CD4-positive, alpha-beta T cell treated with Interleukin-10 for 1 hour (primary cell): ENCODE data around the gene PPY.
"Not testable (repeated sequence)": the region's sequence is repeated elsewhere in the genome, so short reads cannot be mapped to it uniquely, and the experiment has no call there.

Source experiments
- DNase-seq: peaks from one replicate; pipeline ENCODE4 v3.0.0-alpha.2; 2020

PPY gene

DNA sequence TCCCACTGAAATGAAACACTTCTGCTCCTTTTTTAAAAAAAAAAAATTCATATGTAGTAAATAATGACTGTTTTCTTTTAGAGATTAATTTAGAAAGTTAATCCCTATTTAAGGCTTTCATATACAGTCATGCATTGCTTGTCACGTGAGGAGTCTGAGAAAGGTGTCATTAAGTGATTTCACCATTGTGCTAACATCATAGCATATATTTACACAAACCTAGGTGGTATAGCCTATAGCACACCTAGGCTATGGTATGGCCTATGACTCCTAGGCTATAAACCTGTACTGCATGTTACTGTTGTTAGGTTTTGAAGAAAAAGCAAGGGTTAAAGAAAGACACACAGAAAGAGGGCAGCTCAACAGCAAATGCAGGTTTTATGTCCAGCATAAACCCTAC lies 13.7 kb downstream of the PPY start:
- DNase-seq: no peak

DNA sequence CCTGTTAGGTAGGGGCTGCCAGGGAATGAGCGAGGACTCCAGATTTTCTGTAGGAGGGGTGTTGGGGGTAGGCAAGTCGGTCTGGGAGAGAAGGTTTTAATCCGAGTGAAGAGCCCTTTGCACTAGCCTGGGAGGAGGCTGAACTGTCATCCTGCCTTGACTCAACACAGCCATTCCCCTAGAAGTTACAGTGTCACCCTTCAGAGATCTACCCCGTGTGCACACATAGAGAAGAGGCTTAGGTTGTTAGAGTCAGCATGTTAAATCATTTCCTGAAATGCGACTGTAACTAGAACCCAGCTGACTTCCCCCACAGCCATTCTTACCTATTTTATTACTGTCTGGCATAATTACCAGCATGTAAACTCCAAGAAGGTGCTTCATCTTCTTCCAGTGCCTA lies 14.3 kb downstream of the PPY start:
- DNase-seq: not testable (repeated sequence)

DNA sequence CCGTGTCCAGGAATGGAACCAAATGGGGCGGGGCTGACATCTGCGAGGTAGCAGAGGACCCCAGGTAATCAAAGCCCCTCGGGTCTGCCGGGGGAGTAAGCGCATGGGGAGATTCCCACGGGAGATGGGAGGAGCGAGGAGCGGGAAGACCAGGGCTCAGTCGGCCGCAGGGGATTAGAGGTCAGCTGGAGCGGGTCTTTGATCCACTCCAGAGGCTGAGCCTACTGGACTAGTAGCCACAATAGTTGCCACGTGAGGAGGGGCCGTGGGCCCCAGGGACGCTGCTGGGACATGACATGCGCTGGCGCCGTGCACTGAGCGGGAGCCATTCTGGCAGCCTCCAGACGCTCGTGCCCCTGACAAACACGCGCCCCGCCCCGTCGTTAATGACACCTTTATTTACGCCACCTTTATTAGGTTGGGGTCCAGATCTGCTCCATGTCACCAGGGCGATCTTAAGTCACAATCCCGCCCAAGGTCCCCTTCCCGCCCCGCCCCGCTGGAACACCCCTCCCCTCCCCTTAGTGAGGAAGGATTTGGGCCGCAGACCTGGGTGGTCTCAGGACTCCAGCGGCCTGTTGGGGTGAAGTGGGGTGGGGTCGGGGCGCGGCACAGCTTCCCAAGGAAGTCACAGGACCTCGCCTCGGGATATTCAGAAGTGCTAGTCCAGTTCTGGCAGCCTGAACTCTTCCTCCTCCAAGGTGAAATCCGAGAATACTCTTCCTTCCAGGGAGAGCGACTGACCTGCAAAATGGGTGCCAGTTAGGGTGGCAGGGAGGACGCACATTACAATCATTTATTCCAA lies 15.0 kb downstream of the PPY start:
- no peak for DNase-seq

DNA sequence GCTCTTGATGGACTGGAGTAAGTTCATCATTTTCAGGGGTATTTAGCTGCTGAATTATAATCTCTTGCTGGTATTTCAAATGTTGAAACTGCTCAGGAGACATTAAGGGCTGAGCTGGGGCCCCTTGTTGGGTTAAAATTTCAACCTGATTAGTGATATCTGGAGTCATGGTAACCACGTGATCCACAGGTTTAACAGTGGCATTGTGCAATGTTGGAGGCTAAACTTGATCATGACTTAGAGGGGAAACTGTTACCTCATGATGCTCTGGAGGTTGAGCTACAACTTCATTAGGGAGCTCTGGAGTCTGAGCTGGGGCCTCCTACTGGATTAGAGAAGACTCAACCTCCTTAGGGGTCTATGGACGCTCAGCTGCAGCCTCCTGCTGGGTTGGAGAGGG lies 17.7 kb downstream of the PPY start:
- no peak for DNase-seq

DNA sequence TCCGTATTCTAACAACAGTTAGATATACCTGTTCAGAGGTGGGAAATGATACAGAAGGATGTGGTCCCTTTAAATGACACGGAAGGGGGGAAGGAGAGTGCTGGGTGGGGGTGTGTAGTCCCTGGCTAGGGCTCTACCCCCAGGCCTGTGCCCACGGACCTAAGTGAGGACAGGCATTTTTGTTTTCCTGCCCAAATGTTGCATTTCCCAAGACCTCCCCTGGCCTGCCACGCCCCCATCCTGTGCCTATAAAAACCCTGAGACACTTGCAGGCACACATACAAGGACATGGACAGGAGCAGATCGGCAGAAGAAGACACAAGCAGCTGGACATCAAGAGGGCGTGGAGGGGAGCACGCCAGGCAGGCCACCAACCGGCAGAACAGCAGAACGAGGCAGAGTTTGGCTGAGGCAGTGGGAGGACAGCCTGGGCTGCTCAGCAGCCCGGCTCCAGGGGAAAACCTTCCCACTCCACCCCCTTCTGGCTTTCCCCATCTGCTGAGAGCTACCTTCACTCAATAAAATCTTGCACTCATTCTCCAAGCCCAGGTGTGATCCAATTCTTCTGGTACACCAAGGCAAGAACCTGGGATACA lies 21.7 kb downstream of the PPY start:
- no peak for DNase-seq

DNA sequence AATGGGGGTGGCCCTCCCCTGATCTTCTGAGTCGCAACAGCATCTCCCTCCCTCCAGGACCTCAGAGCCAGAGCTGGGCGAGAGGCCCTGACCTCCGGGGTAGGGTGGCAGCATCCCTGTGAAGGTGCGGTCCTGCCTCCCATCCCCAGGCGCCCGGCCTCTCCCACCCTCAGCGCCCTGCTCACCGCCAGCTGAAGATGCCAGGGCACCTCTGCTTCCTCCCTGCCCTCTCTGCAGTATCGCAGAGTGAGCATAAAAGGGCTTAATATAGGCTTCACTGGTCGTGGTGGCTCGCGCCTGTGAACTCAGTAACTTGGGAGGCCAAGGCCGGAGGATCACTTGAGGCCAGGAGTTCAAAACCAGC lies 24.3 kb downstream of the PPY start:
- no peak for DNase-seq

DNA sequence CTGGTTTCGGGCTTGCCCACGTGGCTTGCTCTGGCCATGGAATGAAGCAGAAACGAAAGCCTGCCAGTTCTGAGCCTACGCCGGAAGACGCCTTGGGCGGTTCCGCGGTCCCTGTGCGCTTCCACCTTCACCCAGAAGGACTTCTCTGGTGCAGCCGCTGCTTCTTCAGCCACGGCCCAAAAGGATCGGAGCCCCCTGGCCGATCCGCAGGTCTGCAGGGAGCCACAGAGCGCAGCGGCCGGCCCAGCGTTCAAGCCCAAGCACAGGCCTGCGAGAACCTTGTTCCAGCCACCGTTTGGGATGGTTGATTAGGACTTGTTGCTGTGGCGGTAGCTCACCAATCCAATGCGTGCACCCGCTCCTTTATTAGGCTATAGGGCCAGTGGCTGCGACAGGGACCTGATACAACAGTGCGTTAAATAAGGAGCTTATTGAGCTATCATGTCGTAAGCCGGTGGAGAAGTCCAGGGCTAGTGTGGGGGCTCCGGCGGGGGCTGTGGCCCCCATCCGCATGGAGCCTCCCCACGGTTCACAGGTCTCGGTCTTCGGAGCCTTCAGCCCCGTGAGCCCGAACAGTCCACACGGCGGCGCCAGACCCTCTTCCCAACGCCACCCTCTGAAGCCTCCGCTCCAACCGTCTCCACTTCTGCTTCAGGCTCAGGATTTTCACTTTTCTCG lies 24.8 kb downstream of the PPY start:
- DNase-seq: peak; percentile 54

DNA sequence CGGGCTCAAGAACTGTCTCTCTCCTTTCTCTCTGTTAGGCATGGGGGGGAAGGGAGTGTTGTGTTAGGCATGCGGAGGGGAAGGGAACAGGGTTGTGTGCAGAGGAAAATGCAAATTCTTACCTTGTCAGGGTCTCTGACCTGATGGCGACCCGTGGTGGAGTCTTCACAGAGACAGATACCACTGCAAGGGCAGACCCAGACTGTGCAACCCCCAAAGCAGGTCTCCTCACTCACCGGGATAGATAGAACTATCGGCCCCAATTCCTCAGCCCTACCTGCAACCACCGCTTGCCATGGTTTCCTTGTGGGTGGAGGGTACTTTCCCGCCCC lies 25.3 kb downstream of the PPY start:
- no peak for DNase-seq

DNA sequence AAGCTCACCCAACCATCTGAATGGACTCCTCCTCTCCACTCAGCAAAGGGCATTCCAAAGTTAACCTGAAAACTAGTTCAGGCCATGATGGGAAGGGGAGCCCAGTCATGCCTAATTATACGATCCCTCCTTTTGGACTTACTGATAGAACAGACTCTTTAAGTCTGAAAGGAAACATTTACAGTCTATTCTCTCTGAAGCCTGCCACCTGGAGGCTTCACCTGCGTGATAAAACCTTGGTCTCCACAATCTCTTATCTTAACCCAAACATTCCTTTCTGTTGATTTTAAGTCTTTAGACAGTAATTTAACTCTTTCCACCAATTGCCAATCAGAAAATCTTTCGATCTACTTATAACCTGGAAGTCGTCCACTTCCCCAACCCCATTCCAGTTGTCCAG lies 25.9 kb downstream of the PPY start:
- no peak for DNase-seq

DNA sequence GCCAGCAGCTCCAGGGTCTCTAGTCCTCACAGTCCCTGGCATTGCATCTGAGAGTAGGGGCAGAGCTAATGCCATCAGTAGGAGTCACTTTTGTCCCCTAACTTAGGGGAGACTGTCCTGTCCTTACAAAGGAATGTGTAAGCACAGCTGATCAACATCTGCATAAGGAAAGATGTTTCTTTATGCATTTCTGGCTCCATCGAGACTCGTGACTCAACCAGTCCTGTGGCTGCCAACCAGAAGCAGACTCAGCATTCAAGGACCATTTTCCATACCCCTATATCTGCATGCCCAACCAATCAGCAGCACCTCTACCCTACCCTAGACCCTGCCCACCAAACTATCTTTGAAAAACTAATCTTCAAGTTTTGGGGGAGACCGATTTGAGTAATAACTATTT lies 26.7 kb downstream of the PPY start:
- DNase-seq: no peak

DNA sequence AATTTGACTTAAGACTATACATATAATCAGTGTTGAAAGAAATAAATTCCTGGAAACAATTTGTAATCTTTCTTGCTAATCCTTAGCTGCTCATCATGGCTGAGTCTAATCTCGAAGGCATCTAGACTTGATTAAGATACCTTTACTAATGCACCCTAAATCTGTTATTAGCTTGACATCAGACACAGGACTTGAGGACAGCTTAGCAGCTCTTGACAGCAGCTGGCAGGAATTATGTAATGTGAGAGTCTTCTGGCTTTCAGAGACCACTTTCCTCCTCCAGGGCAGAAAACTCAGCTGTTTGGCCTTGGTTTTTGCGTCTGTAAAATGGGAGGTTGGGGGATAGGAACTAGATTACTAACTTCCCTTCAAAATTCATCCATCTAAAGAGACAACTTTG lies 27.8 kb downstream of the PPY start:
- no peak for DNase-seq

DNA sequence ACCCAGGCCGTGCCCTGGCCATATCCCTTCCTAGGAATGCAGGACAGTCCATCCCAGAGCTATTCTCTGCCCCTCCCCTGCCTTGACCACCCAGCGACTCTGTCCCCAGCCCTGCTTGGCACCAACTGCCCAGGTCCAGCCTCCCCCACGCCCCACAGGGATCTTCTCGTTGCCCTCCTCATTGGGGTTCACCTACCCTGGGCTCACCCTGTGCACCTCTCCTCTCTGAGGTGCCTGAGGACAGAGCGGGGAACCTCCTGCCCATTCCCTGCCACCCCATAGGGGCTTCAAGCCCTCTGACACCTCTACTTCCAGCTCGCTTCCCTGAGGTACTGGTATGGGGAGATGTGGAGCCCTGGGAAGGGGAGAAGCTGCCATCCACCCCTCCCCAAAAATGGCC lies 28.7 kb downstream of the PPY start:
- no peak for DNase-seq

DNA sequence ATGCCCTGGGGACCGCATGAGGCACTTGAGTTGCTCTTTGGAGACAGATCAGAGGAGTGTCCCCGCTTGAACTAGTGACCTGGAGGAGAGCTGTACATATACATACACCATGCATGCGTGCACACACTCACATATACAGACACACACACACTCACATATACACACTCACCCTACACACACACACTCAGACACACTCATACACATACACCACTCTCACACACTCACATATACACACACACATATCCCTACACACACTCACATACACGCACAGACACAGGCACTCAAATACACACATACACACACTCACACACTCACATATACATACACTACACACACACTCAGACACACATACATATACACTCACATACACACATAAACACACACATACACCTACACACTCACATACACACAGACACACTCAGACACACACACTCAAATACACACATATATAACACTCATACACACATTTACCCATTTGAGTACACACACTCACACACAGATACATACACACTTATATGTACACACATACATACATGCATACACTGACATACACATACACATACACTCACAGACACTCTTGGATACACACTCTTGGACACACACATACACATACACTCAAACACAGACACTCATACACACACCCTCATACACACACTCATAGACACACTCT lies 29.5 kb downstream of the PPY start:
- no peak for DNase-seq

DNA sequence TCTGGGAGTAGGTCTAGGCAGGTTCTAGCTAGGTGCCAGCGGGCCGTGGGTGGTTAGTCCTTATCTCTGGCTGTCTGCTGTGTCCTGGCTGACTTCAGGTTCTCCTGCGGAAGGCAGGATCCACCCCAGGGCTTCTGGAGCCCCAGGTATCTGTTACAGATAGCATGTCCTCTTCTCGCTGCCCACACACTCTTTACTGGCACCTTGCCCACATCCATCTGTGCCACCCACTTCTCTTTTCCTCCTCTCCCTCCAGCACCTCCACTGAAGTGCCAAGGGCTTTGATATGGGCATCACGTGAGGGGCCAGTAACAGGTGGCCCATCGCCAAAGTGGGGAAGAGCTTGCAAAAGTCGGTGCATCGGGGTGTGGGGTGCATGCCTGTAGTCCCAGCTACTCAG lies 30.4 kb downstream of the PPY start:
- no peak for DNase-seq

DNA sequence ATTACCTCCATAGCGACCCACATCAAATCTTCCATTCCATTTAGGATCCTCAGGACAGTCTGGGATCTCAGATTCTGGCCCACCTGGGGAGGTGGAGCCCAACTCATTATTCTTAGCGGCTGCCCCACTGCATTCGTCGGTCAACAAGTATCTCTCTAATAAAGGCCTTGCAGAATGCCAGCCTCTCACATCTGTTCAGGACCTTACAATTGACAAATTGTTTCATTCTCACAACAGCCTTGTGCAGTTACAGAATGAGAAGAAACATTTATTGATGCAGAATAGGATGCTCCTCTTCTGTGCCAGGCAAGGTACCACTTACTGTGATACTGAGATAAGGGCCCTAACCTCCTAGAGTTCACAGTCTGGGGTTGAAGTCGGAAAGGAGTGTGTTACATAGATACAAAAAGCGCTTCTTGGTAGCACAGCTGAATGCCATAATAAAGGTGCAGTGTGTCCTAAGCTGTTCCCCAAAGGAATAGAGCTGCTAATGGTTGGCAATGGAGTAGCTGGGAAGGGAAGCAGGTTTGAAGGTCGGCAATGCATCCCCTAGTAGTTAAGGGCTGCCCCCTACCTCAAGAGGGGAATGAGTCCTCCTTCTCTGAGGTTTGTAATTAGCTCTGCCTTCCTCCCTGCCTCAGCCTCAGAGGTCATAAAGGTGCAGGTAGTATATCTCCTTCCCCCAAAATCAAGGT lies 32.6 kb downstream of the PPY start:
- no peak for DNase-seq

DNA sequence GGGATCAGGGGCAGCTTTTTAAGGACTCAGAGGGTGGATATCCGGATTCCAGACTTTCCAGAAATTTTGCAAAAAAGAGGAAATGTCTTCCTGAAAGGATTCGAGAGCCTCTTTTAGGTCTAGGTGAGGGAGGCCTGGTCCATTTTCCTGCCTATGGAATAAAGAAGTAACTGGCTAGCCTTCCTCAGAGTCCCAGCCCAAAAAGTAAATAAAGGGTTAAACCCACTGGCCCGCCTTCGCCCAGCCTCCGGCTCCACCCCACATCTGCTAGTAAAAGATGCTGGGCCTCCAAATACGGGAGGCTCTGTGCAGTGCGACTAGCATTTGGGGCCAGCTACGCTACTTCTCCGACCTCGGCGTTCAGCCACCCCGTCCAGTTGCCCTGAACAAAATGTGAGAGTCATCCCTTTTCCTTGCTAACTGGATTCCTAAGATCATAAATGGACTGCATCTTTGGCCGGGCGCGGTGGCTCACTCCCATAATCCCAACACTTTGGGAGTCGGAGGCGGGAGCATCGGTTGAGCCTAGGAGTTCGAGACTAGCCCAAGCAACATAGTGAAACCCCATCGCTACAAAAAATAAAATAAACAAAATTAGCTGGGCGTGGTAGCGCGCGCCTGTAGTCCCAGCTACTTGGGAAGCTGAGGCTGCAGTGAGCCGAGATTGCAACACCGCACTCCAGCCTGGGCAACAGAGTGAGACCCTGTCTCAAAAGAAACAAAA lies 34.1 kb downstream of the PPY start:
- peak; percentile 60 for DNase-seq

DNA sequence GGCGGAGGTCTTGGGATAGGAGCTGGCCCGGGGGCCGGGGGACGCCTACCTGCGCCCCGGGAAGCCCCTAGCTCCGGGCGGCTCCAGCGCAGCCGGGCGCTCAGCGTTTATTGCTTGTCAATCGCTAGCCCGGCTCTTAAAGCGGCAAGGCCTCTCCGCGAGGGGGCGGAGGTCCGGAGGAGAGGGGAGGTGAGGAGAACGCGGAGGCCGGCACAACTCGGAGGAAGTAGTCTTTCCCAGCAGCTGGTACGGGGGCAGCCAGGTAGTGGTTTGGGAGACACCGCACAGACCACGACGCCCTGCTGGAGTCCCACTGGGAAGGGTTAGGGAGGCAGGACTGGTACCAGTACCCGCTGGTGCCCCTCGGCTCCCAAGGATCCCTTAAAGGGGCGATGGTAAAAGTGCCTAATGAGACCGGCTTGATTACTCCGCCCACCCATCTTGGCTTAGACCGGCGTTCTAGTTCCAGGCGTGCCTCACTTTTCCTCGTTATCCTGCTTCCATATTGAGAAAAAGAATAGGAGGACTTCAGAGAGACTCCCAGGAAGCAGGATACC lies 34.8 kb downstream of the PPY start, which contains the start of gene MPP2:
MPP2 (minus strand) TSS at position 112 of the 557 bp plus-strand sequence. CDS start 3,076 bp downstream, outside the sequence.
- DNase-seq: peak; percentile 60

DNA sequence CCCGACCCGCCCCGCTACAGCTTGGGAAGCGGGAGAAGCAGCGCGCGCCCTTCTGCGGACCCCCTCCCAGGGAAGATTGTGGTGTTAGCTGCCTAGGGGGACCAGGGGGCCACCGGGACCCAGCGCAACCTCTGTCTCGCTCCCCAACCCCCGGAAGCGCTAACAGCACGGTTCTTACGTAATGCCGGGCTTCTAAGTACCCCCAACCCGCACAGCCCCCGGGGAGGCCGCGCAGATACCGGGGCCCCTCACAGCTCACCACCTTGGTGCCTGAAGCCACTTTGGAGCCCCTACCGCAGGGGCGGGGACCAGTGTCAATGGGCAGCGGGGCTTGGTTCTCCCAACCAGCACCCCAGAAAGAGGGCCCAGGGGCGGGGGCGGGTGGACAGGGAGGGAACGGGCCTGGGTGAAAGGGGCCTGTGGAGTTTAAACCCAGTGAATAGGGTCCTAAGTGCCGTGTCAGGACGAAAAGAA lies 35.3 kb downstream of the PPY start:
- peak; percentile 26 for DNase-seq

DNA sequence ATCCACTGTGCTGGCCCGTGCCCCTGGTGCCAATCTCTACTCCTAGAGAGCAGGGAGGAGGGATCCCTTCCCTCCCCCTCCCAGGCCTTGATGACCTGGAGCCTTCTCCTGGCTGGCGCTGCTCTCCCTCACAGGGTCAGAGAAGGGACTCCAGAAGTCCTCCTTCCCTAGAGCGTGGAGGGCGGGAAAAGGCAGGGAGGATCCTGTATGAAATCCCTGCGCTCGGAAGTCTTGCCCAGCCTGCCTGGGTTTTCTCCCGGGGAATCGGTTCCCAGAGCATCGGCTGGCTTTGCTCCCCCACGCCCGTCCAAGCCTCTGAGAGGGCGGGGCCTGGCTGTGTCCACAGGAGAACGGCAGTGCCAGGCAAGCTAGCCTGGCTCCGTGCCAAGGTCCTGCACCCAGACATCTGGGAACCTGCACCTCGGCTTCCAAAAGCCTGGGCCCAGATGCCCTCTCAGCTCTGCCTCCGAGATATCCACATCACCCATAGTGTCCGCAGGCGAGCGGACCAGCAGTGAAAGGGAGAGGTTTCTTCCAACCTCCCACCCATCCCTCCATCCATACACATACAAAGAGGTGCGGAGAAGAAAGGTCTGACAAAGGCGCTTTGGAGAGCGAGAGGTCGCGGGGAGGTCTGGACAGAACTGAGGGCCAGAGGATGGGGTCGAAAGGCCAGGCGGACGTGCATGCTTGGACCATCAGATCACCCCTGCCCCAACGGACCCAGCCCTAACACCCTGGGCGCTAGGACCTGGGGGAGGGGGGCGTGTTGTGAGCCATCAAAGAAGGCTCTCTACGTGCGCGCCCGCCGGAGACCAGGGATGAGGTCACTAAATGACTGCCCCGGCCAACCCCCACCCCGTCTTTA lies 36.1 kb downstream of the PPY start:
- peak; percentile 51 for DNase-seq

DNA sequence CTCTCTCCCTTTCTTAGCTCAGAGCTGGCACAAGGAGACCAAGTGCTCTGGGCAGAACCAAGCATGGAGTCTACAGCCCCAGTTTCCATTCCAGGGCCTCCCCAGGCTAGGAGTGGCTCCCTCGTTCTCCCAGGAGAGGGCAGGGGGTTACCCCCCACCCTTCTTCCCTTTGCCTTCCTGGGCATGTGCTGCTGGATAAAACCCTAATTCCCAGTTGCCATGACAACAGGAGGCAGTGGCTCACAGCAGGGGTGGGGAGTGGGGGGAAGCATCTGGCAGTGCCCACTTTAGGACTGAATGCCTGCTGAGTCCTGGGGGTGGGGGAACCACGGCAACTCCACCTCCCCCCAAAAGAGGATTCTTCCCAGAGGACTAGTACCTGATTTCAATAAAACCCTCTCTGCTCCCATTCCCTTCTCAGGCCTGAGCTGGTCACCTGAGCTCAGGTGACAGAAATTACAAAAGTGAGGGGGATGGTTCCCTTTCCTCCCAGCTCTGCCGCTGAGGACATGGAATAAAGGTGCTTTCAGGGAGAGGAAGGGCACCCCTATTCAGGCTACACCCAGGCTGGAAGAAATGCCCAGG lies 36.8 kb downstream of the PPY start:
- DNase-seq: no peak
